OCI-LY7 (cell line): ENCODE results near the gene LAX1.

ENCODE experiments used
- EZH2phosphoT487 ChIP-seq: fragments of 200-600 bp; sonication (generic); IDR thresholded peaks from 2 replicates; pipeline ENCODE4 v1.6.1; 2018; ENCODE audit warnings: low read depth, borderline replicate concordance, mild to moderate bottlenecking, mixed run types, antibody characterized with exemption, low read length, moderate library complexity, mixed read lengths
- TF ChIP-seq, protein P1 (sequence below): fragments of 200-600 bp; sonication (generic); conservative IDR thresholded peaks from 2 replicates; pipeline ENCODE4 v1.5.1; 2014; ENCODE audit warnings: mild to moderate bottlenecking, antibody characterized with exemption, low read length, moderate library complexity, mixed read lengths

DNA sequence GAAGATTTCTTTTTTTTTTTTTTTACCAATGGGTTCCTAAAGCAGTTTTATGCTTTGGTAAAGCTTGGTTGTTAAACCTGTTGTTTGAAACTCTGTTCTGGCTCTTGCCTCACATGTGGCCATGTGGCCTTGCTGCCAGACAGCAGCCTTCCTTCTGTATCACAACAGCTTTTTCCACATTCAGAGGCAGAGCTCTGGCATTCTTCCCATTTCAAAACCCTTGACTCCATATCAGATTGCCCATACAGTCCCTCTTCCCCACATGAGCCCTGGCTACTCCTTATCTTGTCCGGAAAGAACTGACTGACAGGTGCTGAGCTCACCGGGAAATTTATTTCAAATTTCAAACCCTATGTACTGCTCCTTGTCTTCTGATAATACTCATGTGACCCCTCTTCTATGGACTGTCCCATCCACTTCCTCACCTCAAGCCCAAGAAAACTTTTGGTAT lies 38.5 kb upstream of the LAX1 start:
- TF ChIP-seq, protein P1, sequence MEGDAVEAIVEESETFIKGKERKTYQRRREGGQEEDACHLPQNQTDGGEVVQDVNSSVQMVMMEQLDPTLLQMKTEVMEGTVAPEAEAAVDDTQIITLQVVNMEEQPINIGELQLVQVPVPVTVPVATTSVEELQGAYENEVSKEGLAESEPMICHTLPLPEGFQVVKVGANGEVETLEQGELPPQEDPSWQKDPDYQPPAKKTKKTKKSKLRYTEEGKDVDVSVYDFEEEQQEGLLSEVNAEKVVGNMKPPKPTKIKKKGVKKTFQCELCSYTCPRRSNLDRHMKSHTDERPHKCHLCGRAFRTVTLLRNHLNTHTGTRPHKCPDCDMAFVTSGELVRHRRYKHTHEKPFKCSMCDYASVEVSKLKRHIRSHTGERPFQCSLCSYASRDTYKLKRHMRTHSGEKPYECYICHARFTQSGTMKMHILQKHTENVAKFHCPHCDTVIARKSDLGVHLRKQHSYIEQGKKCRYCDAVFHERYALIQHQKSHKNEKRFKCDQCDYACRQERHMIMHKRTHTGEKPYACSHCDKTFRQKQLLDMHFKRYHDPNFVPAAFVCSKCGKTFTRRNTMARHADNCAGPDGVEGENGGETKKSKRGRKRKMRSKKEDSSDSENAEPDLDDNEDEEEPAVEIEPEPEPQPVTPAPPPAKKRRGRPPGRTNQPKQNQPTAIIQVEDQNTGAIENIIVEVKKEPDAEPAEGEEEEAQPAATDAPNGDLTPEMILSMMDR, result no peak
- TF ChIP-seq EZH2phosphoT487, result no peak
